ENCODE data around the gene CARMIL1.

The CARMIL1 gene

GRCh38 chr6:25407431-25407830 lies 128.3 kb downstream of the CARMIL1 start:
- Histone ChIP-seq H4K20me1 (ENCODE audit: insufficient read depth) (no peaks in the 10 kb centered on the region), H3K9ac (no peak overlapping the region), H3K27me3 (ENCODE audit: insufficient read depth, low read depth) (no peaks in the 10 kb centered on the region), H3K27ac (peak overlapping the region; percentile 87), H3K79me2 (ENCODE audit: insufficient read depth, low read depth) (peaks cover 48% of the 10 kb centered on the region; the same call in 1 of the 2 replicates), H2AFZ (ENCODE audit: low read depth) (no peak overlapping the region), H3K36me3 (ENCODE audit: insufficient read depth) (no peaks in the 10 kb centered on the region), H3K4me2 (peak overlapping the region; percentile 93), H3K4me1 (ENCODE audit: low read depth, poor library complexity, severe bottlenecking) (peaks cover 98% of the 10 kb centered on the region), H3K4me3 (IDR thresholded peaks at IDR 0.05; ENCODE audit: insufficient read depth, low read depth, low read length) (no peak overlapping the region)
- no peak for TF ChIP-seq CTCF (conservative IDR thresholded peaks at IDR 0.05; ENCODE audit: low read depth, low read length)

GRCh38 chr6:25410102-25410501 lies 130.9 kb downstream of the CARMIL1 start:
- H3K4me3 ChIP-seq (IDR thresholded peaks at IDR 0.05; ENCODE audit: insufficient read depth, low read depth, low read length): no peak overlapping the region
- TF ChIP-seq CTCF (conservative IDR thresholded peaks at IDR 0.05; ENCODE audit: low read depth, low read length): no peak
- H3K4me2 ChIP-seq: peak overlapping the region; percentile 93; the same call in 1 of the 2 replicates
- H3K9ac ChIP-seq: no peak overlapping the region
- H3K4me1 ChIP-seq (ENCODE audit: low read depth, poor library complexity, severe bottlenecking): peaks cover 100% of the 10 kb centered on the region
- H3K36me3 ChIP-seq (ENCODE audit: insufficient read depth): no peaks in the 10 kb centered on the region
- H3K27ac ChIP-seq: peak overlapping the region; percentile 64; the same call in 1 of the 2 replicates
- H3K79me2 ChIP-seq (ENCODE audit: insufficient read depth, low read depth): peaks cover 52% of the 10 kb centered on the region; the same call in 1 of the 2 replicates
- no peak overlapping the region for H2AFZ ChIP-seq (ENCODE audit: low read depth)
- H4K20me1 ChIP-seq (ENCODE audit: insufficient read depth): no peaks in the 10 kb centered on the region
- no peaks in the 10 kb centered on the region for H3K27me3 ChIP-seq (ENCODE audit: insufficient read depth, low read depth)

DNA sequence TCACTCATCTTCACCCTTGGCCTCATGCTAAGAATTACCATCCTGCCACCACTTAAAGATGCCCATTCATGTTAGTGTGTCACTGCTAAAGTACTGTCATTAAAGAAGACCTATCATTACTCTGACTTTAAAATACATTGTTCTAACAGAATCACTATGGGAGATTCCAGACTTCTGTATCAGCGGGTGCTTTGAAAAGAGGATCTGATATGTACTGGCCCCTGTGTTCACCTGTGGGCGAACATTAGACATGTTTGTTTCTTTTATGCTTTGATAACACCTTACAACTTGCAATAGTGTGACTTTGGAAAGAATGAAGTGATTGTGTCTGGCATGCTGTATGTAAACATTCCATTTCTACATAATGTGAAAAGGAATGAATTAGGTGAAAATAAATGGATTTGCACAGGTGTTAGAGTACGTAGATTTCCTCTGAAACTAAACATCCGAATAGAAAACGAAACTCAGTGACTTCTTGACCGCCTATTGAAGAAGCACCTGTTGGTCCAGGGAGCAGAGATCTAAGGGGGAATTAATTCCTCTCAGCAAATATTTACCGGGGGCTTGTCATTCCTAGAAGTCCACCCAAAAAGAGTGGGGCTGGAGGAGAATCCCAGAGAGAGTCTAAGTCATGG lies 132.3 kb downstream of the CARMIL1 start:
- H3K9ac ChIP-seq: peak overlapping the region; percentile 23; the same call in 1 of the 2 replicates
- peaks cover 56% of the 10 kb centered on the region; the same call in 1 of the 2 replicates for H3K79me2 ChIP-seq (ENCODE audit: insufficient read depth, low read depth)
- peak overlapping the region; percentile 64 for H3K27ac ChIP-seq
- H4K20me1 ChIP-seq (ENCODE audit: insufficient read depth): no peaks in the 10 kb centered on the region
- H3K4me1 ChIP-seq (ENCODE audit: low read depth, poor library complexity, severe bottlenecking): peaks cover 92% of the 10 kb centered on the region
- no peak for TF ChIP-seq CTCF (conservative IDR thresholded peaks at IDR 0.05; ENCODE audit: low read depth, low read length)
- no peak overlapping the region for H2AFZ ChIP-seq (ENCODE audit: low read depth)
- no peaks in the 10 kb centered on the region for H3K36me3 ChIP-seq (ENCODE audit: insufficient read depth)
- no peaks in the 10 kb centered on the region for H3K27me3 ChIP-seq (ENCODE audit: insufficient read depth, low read depth)
- H3K4me2 ChIP-seq: peak overlapping the region; percentile 93
- H3K4me3 ChIP-seq (IDR thresholded peaks at IDR 0.05; ENCODE audit: insufficient read depth, low read depth, low read length): no peak overlapping the region

GRCh38 chr6:25413207-25413905 lies 134.2 kb downstream of the CARMIL1 start:
- H3K79me2 ChIP-seq (ENCODE audit: insufficient read depth, low read depth): peaks cover 55% of the 10 kb centered on the region; the same call in 1 of the 2 replicates
- peaks cover 73% of the 10 kb centered on the region for H3K4me1 ChIP-seq (ENCODE audit: low read depth, poor library complexity, severe bottlenecking)
- no peak overlapping the region; the same call in 1 of the 2 replicates for H3K9ac ChIP-seq
- no peaks in the 10 kb centered on the region for H3K36me3 ChIP-seq (ENCODE audit: insufficient read depth)
- peak overlapping the region; percentile 93 for H3K4me2 ChIP-seq
- no peak for TF ChIP-seq CTCF (conservative IDR thresholded peaks at IDR 0.05; ENCODE audit: low read depth, low read length)
- H3K27ac ChIP-seq: peak overlapping the region; percentile 64
- no peaks in the 10 kb centered on the region for H4K20me1 ChIP-seq (ENCODE audit: insufficient read depth)
- no peak overlapping the region for H2AFZ ChIP-seq (ENCODE audit: low read depth)
- H3K4me3 ChIP-seq (IDR thresholded peaks at IDR 0.05; ENCODE audit: insufficient read depth, low read depth, low read length): no peak overlapping the region
- H3K27me3 ChIP-seq (ENCODE audit: insufficient read depth, low read depth): no peaks in the 10 kb centered on the region

All from KMS-11 (cell line).